PC-9 (cell line): Measurements from ENCODE around the gene NFRKB. TPM values are rescaled to one million over a fixed set of nuclear protein-coding genes. Genes with fewer than 3 reads are reported as not detected.

Experiments
- BruUV-seq: library from RNA; stranded (reverse); fragments of 400-500 nt; replicated peaks from 2 replicates; lab custom pipeline; 2021; lab: Mats Ljungman, UMichigan
- CTCF ChIA-PET: fragments of 300-600 bp; sonication (Branson Sonifier 250); formaldehyde crosslinking; loops from one replicate; lab custom pipeline; 2022; ENCODE audit warnings: antibody characterized with exemption; lab: Charles Lee
- POLR2A ChIA-PET: fragments of 300-600 bp; sonication (Branson Sonifier 250); formaldehyde crosslinking; loops from one replicate; lab custom pipeline; 2022; ENCODE audit warnings: antibody characterized with exemption; ENCODE audit not compliant: unreplicated experiment; lab: Charles Lee
- DNase-seq, 2 experiments: peaks; one replicate each; pipeline versions ENCODE4 v3.0.0 to v3.0.0-alpha.2; 2015 to 2022; ENCODE audit warnings: mixed read lengths in 1 of 2
- H2AFZ ChIP-seq: fragments of 200-600 bp; sonication (generic); 2 replicates; pipeline ENCODE4 v1.8.1; 2017; ENCODE audit warnings: antibody characterized with exemption
- H3F3A ChIP-seq: fragments of 200-600 bp; sonication (generic); 2 replicates; pipeline ENCODE4 v1.8.1; 2017; ENCODE audit warnings: antibody characterized with exemption, mild to moderate bottlenecking, low read depth; ENCODE audit not compliant: insufficient read depth
- H3K27ac ChIP-seq: fragments of 200-600 bp; sonication (generic); 2 replicates; pipeline ENCODE4 v1.6.1; 2016; ENCODE audit warnings: mixed run types
- H3K27me3 ChIP-seq: fragments of 200-600 bp; sonication (generic); 2 replicates; pipeline ENCODE4 v1.6.1; 2016; ENCODE audit warnings: low read depth, mixed run types; ENCODE audit not compliant: insufficient read depth
- H3K36me3 ChIP-seq: fragments of 200-600 bp; sonication (generic); 2 replicates; pipeline ENCODE4 v1.6.1; 2016; ENCODE audit warnings: low read depth, mixed run types
- H3K4me1 ChIP-seq: fragments of 200-600 bp; sonication (generic); replicated peaks from 2 replicates; pipeline ENCODE4 v1.6.1; 2016; ENCODE audit warnings: mixed run types; ENCODE audit not compliant: insufficient read depth
- H3K4me2 ChIP-seq: fragments of 200-600 bp; sonication (generic); 2 replicates; pipeline ENCODE4 v1.6.1; 2017; ENCODE audit warnings: mixed run types
- H3K4me3 ChIP-seq: fragments of 200-600 bp; sonication (generic); 2 replicates; pipeline ENCODE4 v1.6.1; 2016; ENCODE audit warnings: mixed run types
- H3K79me2 ChIP-seq: fragments of 200-600 bp; sonication (generic); 2 replicates; pipeline ENCODE4 v1.6.1; 2017; ENCODE audit warnings: low read depth, mixed run types
- H3K9me2 ChIP-seq: fragments of 200-600 bp; sonication (generic); 2 replicates; pipeline ENCODE4 v1.8.1; 2017; ENCODE audit warnings: mild to moderate bottlenecking; ENCODE audit not compliant: insufficient read depth
- H3K9me3 ChIP-seq: fragments of 200-600 bp; sonication (generic); 2 replicates; pipeline ENCODE4 v1.8.1; 2016; ENCODE audit warnings: low read depth; ENCODE audit not compliant: insufficient read depth
- H4K20me1 ChIP-seq: fragments of 200-600 bp; sonication (generic); 2 replicates; pipeline ENCODE4 v1.8.1; 2017; ENCODE audit not compliant: insufficient read depth
- EZH2 ChIP-seq: fragments of 200-600 bp; sonication (generic); IDR thresholded peaks from 2 replicates; pipeline ENCODE4 v1.8.0; 2017; ENCODE audit warnings: antibody characterized with exemption, low read depth
- intact Hi-C: fragments of 100-400 bp; cut with micrococcal nuclease; formaldehyde crosslinking; loops from one replicate; pipeline ENCODE4 v1.10.0; 2022; ENCODE audit not compliant: unreplicated experiment
- total RNA-seq: library from RNA; stranded (reverse); gene quantifications from 2 replicates; pipeline ENCODE4 v1.2.3, GENCODE V29; 2021
- TF ChIP-seq, protein P1 (sequence below): fragments of 200-600 bp; sonication (generic); conservative IDR thresholded peaks from 2 replicates; pipeline ENCODE4 v1.6.1; 2017; ENCODE audit warnings: mixed run types, antibody characterized with exemption, mild to moderate bottlenecking, moderate library complexity

NFRKB gene
- total RNA-seq, 1 experiment from 2014 or later = 37.8 TPM

GRCh38 chr11:129943036-129943435, 47.7 kb upstream of the NFRKB start:
- Histone ChIP-seq H3K4me1 (no peaks in the 10 kb centered on the region), H3K27me3 (no peaks in the 10 kb centered on the region), H3K36me3 (no peaks in the 10 kb centered on the region), H3K4me3 (no peak overlapping the region), H2AFZ (no peak overlapping the region), H4K20me1 (no peaks in the 10 kb centered on the region), H3K4me2 (no peak overlapping the region), H3F3A (no peaks in the 10 kb centered on the region), H3K9me2 (no peaks in the 10 kb centered on the region), H3K79me2 (no peaks in the 10 kb centered on the region), H3K27ac (no peak overlapping the region), H3K9me3 (no peaks in the 10 kb centered on the region)
- no peak for DNase-seq
- TF ChIP-seq EZH2 = no peak
- TF ChIP-seq, protein P1, sequence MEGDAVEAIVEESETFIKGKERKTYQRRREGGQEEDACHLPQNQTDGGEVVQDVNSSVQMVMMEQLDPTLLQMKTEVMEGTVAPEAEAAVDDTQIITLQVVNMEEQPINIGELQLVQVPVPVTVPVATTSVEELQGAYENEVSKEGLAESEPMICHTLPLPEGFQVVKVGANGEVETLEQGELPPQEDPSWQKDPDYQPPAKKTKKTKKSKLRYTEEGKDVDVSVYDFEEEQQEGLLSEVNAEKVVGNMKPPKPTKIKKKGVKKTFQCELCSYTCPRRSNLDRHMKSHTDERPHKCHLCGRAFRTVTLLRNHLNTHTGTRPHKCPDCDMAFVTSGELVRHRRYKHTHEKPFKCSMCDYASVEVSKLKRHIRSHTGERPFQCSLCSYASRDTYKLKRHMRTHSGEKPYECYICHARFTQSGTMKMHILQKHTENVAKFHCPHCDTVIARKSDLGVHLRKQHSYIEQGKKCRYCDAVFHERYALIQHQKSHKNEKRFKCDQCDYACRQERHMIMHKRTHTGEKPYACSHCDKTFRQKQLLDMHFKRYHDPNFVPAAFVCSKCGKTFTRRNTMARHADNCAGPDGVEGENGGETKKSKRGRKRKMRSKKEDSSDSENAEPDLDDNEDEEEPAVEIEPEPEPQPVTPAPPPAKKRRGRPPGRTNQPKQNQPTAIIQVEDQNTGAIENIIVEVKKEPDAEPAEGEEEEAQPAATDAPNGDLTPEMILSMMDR = no peak
- ChIA-PET CTCF (no interaction called here), POLR2A (no interaction called here)
- BruUV-seq = no TSS peak
- intact Hi-C loops = no loop called here

GRCh38 chr11:129939510-129939909, 44.1 kb upstream of the NFRKB start:
- no peaks in the 10 kb centered on the region for H3K36me3 ChIP-seq
- H3K79me2 ChIP-seq = no peaks in the 10 kb centered on the region
- no peak for DNase-seq
- H3F3A ChIP-seq = 0 out of 2 replicates have a peak, but pooled peaks cover 3% of the 10 kb centered on the region
- H3K9me2 ChIP-seq = no peaks in the 10 kb centered on the region
- no peaks in the 10 kb centered on the region for H3K27me3 ChIP-seq
- H3K4me2 ChIP-seq = no peak overlapping the region
- POLR2A ChIA-PET = interaction anchor here (0.5 kb wide), 1 partner anchor 577 kb away, joined by 3 read pairs; no protein-coding TSS in a partner anchor
- no peak overlapping the region for H3K27ac ChIP-seq
- H3K4me3 ChIP-seq = no peak overlapping the region
- H2AFZ ChIP-seq = no peak overlapping the region
- TF ChIP-seq, protein P1 = no peak
- no peak for TF ChIP-seq EZH2
- CTCF ChIA-PET = interaction anchor here (0.5 kb wide), 1 partner anchor 52 kb away, joined by 7 read pairs; no protein-coding TSS in a partner anchor
- no peaks in the 10 kb centered on the region for H4K20me1 ChIP-seq
- BruUV-seq = no TSS peak
- no peaks in the 10 kb centered on the region for H3K9me3 ChIP-seq
- intact Hi-C loops = no loop called here
- no peaks in the 10 kb centered on the region for H3K4me1 ChIP-seq

DNA sequence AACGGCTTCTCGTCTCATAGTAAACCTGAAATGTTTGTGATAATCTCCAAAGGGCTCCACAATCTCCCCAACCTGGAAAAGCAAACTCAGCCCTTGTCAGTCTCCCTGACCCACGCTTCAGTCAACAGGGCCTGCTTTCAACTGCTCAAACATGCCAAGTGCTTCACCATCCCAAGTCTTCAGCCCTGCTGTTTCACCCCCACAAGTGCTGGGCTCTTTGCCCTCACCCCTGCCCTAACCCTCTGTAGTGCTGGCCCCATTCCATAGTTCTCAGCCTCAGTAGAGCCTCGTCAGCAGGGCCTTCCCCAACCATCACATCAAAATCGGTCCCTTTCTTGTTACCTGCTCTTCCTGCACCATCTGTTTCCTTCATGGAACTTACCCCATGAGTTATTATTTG, 43.4 kb upstream of the NFRKB start:
- TF ChIP-seq, protein P1 = no peak
- TF ChIP-seq EZH2 = no peak
- H2AFZ ChIP-seq = no peak overlapping the region
- ChIA-PET CTCF (no interaction called here), POLR2A (interaction anchor here (0.5 kb wide), 1 partner anchor 578 kb away, joined by 3 read pairs; no protein-coding TSS in a partner anchor)
- no TSS peak for BruUV-seq
- 0 out of 2 replicates have a peak, but pooled peaks cover 3% of the 10 kb centered on the region for H3F3A ChIP-seq
- H3K4me3 ChIP-seq = no peak overlapping the region
- no peaks in the 10 kb centered on the region for H3K79me2 ChIP-seq
- no peaks in the 10 kb centered on the region for H3K9me3 ChIP-seq
- H3K4me2 ChIP-seq = no peak overlapping the region
- H3K36me3 ChIP-seq = no peaks in the 10 kb centered on the region
- no peaks in the 10 kb centered on the region for H3K4me1 ChIP-seq
- intact Hi-C loops = no loop called here
- H3K27ac ChIP-seq = no peak overlapping the region
- no peaks in the 10 kb centered on the region for H4K20me1 ChIP-seq
- no peaks in the 10 kb centered on the region for H3K9me2 ChIP-seq
- no peaks in the 10 kb centered on the region for H3K27me3 ChIP-seq
- DNase-seq = no peak
